GM08714 (cell line): ENCODE measurements around the gene FAM193A.
"Not testable (repeated sequence)": the region's sequence is repeated elsewhere in the genome, so short reads cannot be mapped to it uniquely, and the experiment has no call there.

Experiments
- H3K4me3 ChIP-seq: fragments of 200-500 bp; sonication (Bioruptor generic); 2 replicates; pipeline ENCODE4 v1.5.1; 2014; ENCODE audit warnings: mild to moderate bottlenecking, low read length, inconsistent platforms
- ZNF274 ChIP-seq: IDR thresholded peaks from 2 replicates; pipeline ENCODE4 v1.6.1; 2012; ENCODE audit warnings: mild to moderate bottlenecking, low read depth, low read length

Gene FAM193A

DNA sequence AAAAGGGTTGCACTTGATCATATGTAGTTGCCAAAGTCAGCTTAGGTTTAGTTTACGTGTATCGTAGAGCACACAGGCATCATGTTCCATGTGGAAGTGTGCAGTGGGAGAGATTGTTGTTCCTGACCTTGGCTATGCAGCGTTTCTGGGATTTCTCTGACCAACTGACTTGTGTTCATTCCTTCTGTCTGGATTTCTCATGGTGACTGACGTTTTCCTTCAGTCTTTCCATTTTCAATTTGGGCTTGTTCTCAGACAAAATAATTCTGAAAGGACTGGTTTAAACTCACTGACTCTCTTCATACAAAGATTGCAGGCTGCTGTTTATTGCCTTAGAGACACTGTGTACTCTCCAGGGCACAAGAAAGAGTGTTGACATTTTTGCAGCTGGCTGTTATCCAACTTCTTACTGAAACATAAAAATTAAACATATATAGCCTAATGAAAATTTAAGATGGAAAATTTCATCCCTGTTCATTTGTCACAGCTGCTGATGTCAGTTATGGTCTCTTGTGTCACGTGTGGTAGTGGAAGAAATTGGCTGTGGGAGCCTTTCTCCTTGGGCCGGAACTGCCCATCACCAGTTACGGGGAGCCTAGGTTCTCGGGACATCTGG lies 124.3 kb downstream of the FAM193A start:
- TF ChIP-seq ZNF274: no peak

DNA sequence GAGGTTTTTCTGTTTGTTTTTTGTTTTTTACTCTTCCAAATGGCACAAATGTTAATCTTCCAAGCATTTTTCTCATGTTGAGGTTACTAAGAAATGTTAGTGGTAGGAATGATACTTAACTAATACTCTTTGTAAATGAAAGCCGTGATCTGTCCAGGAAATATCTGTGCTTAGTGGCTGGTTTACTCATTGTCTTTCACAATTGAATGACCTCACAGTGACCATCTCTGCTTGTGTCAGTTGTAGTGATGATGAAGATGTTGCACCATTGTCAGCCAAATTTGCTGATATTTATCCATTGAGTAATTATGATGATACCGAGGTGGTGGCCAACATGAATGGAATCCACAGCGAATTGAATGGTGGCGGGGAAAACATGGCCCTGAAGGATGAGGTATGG lies 126.2 kb downstream of the FAM193A start:
- TF ChIP-seq ZNF274: no peak
- H3K4me3 ChIP-seq: no peak overlapping the region

More for the DNA sequence above, 124.3 kb downstream of the FAM193A start:
- H3K4me3 ChIP-seq: no peak overlapping the region

DNA sequence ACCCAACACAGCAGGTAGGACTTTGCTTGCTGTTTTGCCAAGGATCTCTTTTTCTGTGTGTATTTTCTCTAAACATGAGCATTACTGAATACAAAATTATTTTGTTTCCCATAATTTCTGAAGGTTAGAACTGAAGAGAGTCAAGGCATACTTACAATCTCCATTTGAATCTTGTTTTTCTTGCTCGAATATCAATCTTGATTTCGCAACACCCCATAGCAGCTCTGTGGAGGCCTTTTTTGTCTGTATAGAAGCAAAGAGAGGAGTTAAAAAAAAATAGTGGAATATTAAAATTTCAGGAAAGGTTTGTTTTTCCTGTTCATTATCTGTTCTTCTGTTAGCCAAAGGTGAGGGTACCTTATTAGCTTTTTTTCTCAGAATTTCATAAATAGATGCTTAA lies 126.8 kb downstream of the FAM193A start:
- TF ChIP-seq ZNF274: no peak
- no peak overlapping the region for H3K4me3 ChIP-seq

DNA sequence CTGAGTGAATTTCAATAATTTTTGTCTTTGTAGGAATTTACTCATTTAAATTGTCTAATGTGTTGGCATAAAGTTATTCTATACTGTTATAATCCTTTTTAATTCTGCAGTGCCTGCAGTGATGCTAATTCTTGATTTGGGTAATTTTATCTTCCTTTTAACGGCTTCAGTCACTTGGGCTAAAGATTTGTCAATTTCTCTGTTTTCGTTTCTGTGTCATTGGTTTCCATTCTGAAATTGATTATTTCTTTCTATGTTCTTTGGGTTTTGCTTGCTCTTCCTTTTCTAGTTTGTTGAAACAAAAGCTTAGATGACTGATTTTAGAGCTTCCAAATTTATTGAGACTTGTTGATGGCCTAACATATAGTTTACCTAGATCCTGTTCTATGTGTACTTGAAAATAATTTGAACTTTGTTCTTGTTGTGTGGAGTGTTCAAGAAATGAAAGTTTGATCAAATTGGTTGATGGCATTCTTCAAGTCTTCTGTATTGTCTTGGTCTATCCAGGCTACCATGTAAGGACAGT lies 130.3 kb downstream of the FAM193A start:
- no peak for TF ChIP-seq ZNF274
- H3K4me3 ChIP-seq: no peak overlapping the region

DNA sequence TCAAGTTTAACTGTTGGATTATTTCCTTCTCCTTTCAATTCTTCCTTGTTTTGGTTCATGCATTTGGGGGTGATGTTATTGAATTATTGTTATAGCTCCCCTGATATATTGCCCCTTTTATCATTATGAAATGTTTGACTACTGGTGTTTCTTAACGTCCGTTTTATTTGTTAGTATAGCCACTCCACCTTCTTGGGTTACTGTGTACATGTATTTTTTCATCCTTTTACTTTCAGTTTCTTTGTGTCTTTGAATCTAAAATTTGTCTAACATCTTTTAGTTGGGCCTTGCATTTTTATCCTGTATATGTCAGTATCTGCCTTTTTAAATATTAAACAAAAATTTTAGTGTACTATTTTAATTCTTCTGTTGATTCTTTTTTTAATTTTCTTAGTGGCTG lies 131.0 kb downstream of the FAM193A start:
- no peak for TF ChIP-seq ZNF274
- H3K4me3 ChIP-seq: no peak overlapping the region

DNA sequence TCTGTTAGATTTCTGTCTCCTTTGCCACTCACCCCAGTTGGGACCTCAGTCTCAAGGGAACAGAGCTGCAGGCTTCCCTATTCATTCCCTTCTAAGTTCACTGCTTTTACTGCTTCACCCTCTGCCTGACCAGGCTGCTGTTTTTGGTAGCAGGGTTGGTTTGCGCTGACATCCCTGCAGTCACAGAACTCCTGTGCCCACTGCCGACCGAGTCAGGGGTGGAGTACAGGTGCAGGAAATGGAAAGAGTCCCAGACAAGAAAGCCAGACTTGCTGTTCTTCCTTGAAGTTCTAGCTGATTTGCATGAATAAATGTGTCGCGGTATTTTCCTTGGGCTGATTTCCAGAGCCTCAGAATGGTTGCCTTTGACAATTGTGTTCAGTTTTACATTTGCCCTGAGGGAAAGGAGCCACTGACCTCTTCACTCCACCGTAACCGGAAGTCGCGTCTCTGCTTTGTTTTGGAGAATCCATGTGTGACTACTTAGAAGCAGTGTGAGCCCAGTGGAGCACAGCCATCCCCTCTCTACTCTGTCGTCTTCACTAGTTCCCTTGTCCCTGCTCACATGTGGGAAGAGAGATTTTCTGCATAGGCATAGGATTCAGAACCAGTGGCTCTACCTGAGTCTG lies 134.9 kb downstream of the FAM193A start:
- TF ChIP-seq ZNF274: no peak
- no peak overlapping the region for H3K4me3 ChIP-seq

DNA sequence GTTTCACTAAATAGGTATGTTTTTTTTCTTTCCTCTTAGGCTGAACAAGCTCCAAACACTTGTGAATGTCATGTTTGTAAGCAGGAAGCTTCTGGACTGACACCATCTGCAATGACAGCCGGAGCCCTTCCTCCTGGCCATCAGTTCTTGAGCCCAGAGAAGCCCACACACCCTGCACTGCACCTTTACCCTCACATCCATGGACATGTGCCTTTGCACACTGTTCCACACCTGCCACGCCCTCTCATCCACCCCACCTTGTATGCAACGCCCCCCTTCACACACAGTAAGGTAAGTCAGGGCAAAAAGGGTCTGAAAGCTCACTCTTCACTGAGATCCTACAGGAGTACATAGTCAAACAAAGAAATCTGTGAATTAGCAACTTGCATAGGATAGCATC lies 135.6 kb downstream of the FAM193A start:
- no peak for TF ChIP-seq ZNF274
- no peak overlapping the region for H3K4me3 ChIP-seq

DNA sequence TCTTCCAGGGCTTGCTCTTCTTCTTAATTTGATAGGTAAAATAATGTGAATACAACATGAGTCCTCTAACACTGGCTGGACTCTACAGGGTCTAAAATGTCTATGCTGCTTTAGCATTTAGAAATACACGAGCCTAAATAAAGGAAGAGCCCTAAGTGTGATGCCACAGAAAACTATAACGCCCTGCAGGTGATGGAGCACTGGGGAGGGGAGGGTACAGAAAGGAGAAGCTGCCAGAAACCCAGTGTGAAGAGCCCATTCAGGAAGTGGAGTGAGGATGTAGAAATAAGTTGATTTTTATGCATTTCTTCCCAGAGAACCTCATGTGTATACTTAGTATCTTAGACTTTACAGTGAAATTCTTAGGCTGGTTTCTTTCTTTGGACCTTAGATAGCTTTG lies 136.3 kb downstream of the FAM193A start:
- no peak for TF ChIP-seq ZNF274
- no peak overlapping the region for H3K4me3 ChIP-seq

DNA sequence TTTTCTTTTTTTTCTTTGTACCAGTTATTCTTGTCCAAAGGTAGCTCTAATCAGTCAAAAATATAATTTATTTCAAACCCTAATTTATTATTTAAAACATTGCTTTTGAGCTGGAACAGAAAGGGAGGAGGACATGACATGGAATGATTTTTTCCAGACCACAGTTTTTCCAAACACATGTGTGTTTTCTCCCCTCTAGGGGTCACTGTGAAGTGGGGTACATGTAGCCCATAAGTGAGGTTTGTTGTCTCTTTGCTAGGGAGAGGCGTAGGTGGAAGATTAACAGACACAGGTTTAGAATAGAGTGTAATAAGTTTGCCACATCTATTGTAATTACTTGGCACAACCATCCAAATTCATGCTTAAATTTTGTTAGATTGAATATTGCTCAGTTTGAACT lies 136.7 kb downstream of the FAM193A start:
- no peak for TF ChIP-seq ZNF274
- H3K4me3 ChIP-seq: no peak overlapping the region

DNA sequence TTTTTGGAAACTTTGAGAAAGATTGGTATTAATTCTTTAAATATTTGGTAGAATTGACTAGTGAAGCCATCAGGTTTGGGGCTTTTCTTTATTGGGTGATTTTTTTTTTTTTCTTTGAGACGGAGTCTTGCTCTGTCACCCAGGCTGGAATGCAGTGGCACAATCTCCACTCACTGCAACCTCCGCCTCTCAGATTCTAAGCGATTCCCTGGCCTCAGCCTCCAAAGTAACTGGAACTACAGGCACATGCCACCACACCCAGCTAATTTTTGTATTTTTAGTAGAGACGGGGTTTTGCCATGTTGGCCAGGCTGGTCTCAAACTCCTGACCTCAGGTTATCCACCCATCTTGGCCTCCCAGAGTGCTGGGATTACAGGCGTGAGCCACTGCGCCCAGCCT lies 143.3 kb downstream of the FAM193A start:
- not testable (repeated sequence) for H3K4me3 ChIP-seq

DNA sequence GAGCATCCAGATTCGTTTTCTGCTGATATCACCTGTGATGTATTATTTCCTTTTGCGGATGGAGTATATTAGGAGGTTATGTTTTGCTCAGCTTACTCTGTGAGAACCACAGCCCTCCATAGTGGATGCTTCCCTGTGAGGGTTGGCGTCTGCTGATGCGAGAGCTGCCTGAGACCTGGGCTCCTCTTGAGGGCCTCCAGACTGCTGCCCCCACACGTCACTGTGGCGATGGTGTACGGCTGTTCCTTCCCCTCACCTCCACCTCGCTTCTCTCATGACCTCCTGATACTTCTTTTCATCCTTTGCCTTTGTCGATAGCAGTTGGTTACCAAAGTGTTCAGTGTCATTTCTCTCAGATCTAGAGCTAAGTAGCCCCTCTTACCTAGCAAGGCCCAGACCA lies 148.0 kb downstream of the FAM193A start:
- TF ChIP-seq ZNF274: no peak
- H3K4me3 ChIP-seq: no peak overlapping the region

DNA sequence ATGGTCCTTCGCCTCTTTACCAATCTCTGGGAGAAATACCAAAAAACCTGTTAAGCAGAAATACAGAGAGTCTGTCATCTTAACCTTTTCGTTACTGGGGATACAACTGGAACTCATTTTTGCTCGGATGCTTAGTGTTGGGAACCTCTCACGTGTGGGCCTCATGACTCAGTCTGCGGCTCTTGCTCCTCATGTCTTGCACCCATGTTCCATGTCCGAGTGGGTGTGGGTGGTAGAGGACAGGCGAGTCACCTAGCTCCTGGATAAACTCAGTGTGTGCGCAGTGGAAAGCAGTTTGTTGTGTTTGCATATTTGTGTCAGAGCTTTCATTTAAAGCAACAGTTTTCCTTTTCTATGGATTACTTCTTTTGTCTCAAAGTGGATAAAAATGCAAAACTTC lies 149.1 kb downstream of the FAM193A start:
- no peak for TF ChIP-seq ZNF274
- H3K4me3 ChIP-seq: no peak overlapping the region

DNA sequence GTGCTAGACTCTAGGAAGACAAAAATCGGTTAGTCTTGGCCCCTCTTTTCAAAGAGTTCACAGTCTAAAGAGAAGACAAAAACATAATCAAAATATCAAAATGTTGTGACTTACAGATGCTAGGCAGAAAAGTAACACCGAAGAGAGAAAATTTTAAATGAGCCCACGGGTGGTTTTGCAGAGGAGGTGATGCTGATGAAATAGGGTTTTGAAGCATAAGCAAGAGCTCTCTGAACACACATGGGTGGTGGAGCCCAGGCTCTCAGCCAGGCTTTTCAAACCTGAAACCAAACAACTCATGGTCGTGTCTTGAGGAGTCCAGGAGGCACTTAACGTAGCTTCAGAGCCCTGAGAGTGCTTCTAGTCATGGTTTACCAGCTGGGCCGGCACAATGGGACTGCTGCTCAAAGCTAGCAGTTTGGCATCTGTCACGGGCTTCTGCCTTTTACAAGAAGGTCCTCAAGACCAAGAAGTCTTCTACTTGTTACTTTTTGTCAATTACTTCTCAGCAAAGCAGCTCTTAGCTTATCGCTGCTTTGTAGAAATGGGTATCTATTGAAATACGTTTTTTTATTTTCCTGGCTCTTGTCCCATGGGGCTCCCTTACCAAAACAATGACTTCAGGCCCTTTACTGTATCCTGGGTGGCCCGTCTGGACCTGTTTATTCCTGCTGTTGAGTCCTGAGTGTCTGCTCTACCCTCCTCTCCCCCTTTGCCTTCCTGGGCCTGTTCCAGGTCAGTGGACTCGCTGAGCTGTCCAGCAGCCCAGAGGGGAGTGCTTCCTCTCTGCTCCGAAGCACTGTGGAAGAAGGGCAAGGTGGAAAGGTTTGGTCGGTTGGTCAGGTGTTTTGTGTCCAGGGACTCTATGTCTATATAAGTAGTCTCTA lies 150.2 kb downstream of the FAM193A start:
- H3K4me3 ChIP-seq: no peak overlapping the region
- TF ChIP-seq ZNF274: no peak

DNA sequence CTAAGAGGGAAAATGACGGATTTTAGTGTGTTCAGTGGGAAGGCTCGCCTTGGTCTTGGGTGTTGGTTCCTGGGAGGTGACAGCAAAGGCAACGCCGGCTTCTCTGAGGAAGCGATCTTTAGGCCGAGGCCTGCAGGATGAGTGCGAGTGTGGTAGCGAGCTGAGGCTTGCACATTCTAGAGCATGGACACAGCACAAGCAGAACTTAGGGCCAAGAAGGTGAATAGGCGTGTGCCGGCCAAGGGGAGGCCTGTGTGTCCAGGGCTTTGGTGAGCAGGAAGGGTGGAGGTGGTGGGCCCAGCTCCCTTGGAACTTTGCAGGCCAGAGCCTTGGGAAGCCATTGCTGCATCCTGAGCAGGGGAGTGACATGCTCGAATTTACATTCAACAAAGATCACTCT lies 151.8 kb downstream of the FAM193A start:
- H3K4me3 ChIP-seq: no peak overlapping the region
- TF ChIP-seq ZNF274: no peak

DNA sequence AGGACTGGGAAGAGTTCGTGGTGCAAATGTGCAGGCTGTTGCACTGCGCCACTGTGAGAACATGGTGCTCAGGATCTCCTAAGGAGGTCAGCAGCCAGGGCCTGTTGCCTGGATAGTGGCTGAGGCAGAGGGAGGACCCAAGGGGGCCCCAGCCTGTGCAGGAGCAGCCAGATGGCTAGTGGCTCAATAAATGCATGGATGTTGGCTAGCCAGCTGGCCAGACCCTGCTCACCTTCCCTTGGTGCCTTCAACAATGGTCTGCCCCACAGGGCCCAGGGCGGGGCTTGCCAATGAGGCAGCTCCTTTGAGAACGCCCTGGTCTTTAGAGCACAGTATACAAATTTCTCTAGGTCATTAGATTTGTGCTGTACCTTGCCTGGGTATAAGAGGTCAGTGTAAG lies 152.2 kb downstream of the FAM193A start:
- no peak overlapping the region for H3K4me3 ChIP-seq
- TF ChIP-seq ZNF274: no peak
